Measurements from ENCODE around the gene MYO1D.

The MYO1D gene

GRCh38 chr17:32569171-32570080 lies 307.5 kb downstream of the MYO1D start:
- peak; percentile 58 for DNase-seq (ENCODE audit: low spot score)

- no peak for DNase-seq (ENCODE audit: low spot score)
These were observed 308.2 kb downstream of the MYO1D start for GRCh38 chr17:32568705-32569104.

- DNase-seq (ENCODE audit: low spot score) = no peak
These were observed 309.4 kb downstream of the MYO1D start for GRCh38 chr17:32567511-32567910.

GRCh38 chr17:32567086-32567485 lies 309.8 kb downstream of the MYO1D start:
- no peak for DNase-seq (ENCODE audit: low spot score)

GRCh38 chr17:32566303-32566702 lies 310.6 kb downstream of the MYO1D start:
- no peak for DNase-seq (ENCODE audit: low spot score)

GRCh38 chr17:32565401-32565800 lies 311.5 kb downstream of the MYO1D start:
- DNase-seq (ENCODE audit: low spot score) = no peak

GRCh38 chr17:32564325-32564724 lies 312.6 kb downstream of the MYO1D start:
- no peak for DNase-seq (ENCODE audit: low spot score)

- DNase-seq (ENCODE audit: low spot score) = no peak
These were observed 313.3 kb downstream of the MYO1D start for GRCh38 chr17:32563583-32563982.

- no peak for DNase-seq (ENCODE audit: low spot score)
These were observed 317.8 kb downstream of the MYO1D start for GRCh38 chr17:32558997-32559650.

GRCh38 chr17:32558326-32558955 lies 318.5 kb downstream of the MYO1D start:
- no peak for DNase-seq (ENCODE audit: low spot score)

GRCh38 chr17:32555611-32556310 lies 321.2 kb downstream of the MYO1D start:
- no peak for DNase-seq (ENCODE audit: low spot score)

GRCh38 chr17:32553168-32553567 lies 323.8 kb downstream of the MYO1D start:
- DNase-seq (ENCODE audit: low spot score) = no peak

- no peak for DNase-seq (ENCODE audit: low spot score)
These were observed 324.6 kb downstream of the MYO1D start for GRCh38 chr17:32552280-32552679.

- DNase-seq (ENCODE audit: low spot score) = peak; percentile 75
These were observed 325.6 kb downstream of the MYO1D start for GRCh38 chr17:32551186-32551955.

GRCh38 chr17:32549559-32549958 lies 327.4 kb downstream of the MYO1D start:
- DNase-seq (ENCODE audit: low spot score) = no peak

- DNase-seq (ENCODE audit: low spot score) = no peak
These were observed 330.9 kb downstream of the MYO1D start for GRCh38 chr17:32546031-32546444.

GRCh38 chr17:32542186-32542585 lies 334.7 kb downstream of the MYO1D start:
- no peak for DNase-seq (ENCODE audit: low spot score)

GRCh38 chr17:32541640-32542039 lies 335.3 kb downstream of the MYO1D start:
- DNase-seq (ENCODE audit: low spot score) = no peak

GRCh38 chr17:32536736-32537643 lies 339.9 kb downstream of the MYO1D start:
- peak; percentile 94 for DNase-seq (ENCODE audit: low spot score)

GRCh38 chr17:32533296-32533695 lies 343.6 kb downstream of the MYO1D start:
- no peak for DNase-seq (ENCODE audit: low spot score)

Data from kidney capillary endothelial cell (primary cell).